NOMO-1 treated with dmso at 0.1 percent for 144 hours (cell line): ENCODE data around the gene NCF2.

Experiments
- DNase-seq: peaks from one replicate; lab custom pipeline; 2025; ENCODE audit not compliant: unreplicated experiment; lab: John Stamatoyannopoulos, UW

NCF2 gene

DNA sequence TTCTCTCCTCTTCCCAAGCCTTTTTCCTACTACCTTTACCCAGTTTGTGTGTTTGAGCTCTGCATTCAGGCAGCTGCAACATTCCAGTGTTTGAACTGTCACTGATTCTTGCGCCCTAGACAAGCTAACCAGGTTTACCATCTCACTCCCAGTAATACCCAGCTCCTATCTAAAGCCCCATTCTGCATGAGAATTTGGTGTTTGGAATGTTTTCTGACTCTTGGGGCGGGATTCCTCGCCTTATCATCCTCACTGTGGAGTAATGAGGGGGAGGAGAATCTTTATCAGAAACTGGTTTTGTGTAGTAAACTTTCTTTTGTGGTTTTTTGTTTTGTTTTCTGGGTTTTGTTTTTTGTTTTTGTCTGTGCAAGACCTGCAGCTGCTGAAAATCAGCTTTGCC is 36.5 kb downstream of the NCF2 start:
- no peak for DNase-seq

DNA sequence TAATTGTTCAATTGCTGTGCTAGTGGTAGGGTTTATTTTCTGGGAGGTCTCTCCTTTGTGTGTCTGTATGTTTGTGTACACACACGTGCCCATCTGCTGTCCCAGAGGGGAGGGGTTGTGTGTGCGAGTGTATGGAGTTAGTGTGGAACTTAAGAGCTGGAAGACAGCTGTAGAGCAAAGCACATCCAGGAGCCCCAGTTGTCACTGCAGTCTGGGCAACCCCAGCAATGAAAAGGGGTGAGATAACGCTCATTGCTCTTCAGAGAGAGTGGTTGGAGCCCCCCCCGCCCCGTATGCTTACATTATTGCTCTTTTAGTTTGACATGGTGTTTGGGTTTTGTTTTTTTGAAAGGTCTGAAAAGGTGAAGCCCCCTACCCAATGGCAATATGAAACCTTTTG is 36.9 kb downstream of the NCF2 start:
- DNase-seq = no peak

DNA sequence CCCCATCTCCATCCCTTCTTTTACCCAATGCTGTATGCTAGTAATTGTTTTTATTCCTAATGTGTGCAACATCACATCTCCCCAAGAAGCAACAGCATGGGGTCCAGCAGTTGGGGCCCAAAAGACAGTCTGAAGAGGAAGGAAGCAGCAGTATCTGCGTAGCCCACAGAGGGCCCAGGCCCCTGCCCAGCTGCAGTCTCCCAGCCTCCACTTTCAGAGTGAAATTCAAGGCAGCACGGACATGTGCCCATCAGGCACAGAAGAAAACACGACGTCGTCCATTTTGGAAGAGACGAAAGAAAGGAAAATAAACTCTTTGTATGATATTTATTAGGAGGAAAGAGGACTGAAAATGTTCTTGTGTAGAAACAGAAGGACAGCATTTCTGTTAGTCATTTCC is 37.4 kb downstream of the NCF2 start:
- no peak for DNase-seq

DNA sequence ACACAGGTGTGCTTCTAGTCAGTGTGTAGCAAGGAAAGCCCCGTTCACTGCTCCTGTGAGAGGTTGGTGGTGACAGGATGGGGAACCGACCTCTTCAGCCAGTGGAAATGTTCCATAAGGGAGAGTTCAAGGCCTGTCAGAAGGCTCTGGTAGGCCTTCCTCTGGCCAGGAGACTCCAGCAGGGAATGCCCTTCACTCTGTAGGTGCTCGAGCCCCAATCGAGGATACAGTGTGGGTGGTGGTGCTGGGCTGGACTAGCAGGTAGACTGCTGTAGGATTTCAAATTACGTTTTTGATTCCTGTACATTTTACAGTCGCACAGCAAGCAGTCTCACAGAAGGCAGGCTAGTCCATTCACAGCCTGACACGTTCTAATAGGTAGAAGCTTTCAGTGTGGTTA is 37.8 kb downstream of the NCF2 start:
- DNase-seq = no peak

DNA sequence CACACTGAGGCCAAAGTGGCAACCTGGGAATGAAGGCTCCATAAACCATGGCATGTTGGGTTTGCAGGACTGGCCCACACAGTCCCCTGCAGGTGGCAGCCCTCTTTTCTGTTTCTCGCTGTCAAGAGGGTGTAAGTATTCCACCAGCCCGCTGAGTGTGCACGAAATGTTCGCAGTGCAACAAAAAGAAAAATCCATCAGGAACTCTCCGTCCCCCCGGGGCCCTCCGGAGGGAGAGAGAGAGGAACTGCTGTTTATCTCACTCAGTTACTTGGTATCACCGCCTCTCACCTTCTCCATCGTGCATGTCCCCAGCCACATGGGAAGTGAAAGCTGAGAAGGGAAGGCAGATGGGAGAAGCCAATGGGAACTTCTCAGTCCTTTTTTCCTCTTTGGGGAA is 38.3 kb downstream of the NCF2 start:
- no peak for DNase-seq

DNA sequence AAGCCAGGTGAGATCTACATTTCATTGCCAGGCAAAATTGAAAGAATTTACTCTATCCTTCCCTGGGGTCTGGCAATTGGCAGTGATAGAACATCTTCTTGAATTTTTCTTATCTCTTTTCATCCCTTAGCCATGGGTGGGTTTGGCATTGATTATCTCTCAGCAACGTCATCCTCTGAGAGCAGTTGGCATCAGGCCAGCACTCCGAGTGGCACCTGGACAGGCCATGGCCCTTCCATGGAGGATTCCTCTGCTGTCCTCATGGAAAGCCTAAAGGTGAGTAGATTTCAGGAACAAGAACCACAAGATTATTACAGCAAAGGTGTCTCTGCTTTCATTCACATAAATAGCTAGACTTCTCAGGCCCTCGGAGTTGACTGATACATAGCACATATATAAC is 39.3 kb downstream of the NCF2 start:
- DNase-seq = no peak

DNA sequence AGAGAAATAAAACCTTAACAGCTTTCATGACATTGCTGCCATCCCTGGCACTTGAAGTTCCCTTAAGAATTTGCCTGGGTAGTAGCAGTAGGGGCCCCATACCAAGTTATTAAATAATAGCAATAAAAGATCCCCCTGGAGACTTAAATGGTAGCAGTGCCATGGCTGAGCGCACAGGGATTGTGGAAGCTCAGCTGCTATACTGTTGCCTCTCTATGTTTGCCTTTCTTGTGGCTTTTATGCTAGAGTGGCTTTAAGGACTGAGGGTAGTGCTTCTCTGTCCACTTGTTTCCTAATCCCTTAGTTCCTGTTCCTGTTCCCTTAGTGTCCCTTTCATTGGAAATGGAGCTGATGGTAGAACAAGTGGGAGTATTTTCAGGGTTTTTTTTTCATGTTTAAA is 42.1 kb downstream of the NCF2 start:
- no peak for DNase-seq

DNA sequence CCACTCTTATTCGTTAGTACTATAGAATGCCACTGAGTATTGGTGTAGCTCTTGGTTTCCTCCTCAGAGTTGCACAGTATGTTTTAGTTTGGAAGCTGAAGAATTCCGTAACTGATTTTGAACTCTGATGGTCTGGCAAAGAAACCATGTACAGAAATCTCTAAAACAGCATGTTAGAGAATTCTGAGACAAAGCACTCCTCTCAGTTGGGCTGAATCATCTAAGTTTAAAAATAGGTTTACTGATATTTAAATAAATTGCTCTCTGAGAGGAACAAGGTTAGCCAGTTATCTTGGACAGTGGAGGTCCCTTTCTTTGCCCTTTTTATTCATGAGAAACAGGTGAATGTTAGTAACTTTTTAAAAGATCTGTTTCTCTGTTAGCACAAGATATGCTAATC is 43.8 kb downstream of the NCF2 start:
- DNase-seq = no peak

DNA sequence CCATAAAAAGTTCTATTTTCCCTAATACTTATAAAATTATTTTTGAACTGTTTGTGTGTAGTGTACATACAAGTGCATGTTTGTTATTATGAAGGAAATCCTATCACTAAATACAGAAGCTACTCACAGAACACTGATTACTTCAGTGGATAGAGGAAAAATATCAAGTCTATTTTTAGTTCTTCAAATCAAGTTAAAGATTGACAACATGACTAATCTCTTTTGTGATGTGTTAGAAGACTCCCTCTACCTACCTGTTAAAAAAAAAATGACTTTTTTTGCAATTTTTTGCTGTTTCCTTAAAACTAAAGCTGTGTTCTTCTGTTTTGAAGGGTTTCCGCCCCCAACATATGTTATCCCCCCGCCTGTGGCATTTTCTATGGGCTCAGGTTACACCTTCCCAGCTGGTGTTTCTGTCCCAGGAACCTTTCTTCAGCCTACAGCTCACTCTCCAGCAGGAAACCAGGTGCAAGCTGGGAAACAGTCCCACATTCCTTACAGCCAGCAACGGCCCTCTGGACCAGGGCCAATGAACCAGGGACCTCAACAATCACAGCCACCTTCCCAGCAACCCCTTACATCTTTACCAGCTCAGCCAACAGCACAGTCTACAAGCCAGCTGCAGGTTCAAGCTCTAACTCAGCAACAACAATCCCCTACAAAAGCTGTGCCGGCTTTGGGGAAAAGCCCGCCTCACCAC is 45.5 kb downstream of the NCF2 start:
- DNase-seq = no peak

DNA sequence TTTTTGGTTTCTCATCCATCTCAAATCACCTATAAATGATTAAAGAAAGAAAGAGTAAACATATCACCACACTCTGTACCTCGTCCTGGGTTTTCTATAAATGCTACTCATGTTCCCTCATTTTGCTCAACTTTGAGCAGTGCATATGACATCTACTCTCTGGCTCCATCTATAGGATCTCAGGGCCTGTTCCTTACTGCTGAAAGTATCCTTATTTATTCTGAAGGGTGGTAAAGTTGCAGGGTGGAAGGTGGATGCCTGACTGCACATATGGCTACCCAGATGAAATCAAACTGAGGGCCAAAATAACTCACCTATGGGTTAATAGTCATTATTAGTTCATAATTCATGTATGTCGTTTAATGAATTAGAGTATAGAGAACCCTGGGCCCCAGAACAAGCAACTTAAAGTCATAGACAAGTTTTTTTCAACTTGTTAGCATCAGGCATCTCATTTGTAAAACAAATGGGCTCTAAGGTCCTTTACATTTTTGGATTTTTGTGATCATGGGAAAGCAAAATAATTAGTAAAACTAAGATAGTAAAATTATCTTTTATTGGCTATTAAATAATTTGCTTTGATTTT is 46.5 kb downstream of the NCF2 start:
- no peak for DNase-seq

DNA sequence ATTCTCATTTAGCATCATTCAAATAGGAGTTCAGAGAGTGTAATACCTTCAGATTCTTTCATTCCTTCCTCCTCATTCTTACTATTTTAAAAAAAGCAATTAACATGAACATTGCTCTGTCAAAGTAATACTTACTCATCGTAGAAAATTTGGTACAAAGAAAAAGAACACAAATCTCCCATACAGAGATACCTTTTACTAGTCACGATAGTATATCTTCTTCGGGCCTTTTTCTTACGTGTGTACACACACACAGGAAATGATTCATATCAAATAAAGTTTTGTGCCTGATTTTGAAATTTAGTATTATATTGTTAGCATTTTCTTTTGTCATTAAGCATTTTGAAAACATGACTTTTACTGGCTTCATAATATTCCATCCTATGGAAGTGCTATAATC is 52.9 kb downstream of the NCF2 start:
- DNase-seq = no peak

DNA sequence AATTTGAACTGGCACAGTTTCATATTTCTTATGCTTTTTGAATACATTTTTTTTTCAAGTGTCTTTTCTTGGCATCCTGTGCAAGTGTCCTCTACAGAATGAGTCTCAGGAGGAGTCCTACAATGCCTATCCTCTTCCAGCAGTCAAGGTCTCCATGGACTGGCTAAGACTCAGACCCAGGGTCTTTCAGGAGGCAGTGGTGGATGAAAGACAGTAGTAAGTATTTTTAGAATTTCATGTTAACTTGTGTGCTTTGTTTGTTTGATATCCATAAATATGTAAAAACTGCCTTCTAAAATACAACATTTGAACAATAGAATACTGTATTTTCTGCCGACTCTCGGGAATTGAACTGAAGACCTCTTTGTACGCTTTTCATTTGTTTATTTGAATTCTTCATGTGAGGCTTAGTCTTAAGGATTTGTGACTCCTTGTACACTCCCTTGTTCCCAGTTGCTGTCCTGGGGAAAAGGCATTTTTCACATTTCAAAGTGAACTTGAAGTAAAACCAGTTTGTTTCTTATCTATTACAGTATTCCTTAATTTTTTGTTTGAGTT is 56.6 kb downstream of the NCF2 start:
- DNase-seq = no peak

DNA sequence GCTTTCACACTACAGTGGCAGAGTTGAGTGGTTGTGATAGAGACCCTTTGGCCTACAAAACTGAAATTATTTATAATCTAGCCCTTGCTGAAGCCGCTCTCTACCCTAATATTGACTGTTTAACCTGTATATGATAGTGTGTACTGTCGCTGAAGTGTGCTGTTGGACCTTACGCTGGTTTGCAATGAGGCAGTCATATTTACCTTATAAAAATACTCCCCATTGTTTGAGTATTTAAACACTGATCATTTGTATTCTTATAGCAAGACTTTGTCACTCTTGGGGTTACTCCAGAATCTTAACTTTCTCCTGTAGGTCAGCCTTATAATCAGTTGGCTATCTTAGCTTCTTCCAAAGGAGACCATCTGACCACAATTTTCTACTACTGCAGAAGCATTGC is 61.7 kb downstream of the NCF2 start:
- DNase-seq = no peak

DNA sequence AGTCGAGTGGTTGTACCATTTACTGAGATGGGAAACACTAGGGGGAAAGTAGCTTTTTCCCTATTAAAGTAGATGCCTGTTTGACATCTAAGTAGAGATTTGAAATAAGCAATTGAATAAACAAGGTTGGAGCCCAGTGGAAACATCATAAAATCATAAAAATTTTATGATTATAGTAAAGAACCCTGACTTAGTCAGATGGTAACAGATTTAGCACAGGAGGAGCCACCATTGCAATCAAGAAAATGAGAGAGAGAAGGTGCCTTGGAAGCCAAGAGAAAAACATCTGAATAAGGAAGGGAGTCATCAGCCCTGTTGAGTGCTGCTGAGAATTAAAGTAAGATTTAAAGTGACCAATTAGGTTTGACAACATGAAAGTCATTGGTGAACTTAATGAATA is 68.2 kb downstream of the NCF2 start:
- DNase-seq = no peak

DNA sequence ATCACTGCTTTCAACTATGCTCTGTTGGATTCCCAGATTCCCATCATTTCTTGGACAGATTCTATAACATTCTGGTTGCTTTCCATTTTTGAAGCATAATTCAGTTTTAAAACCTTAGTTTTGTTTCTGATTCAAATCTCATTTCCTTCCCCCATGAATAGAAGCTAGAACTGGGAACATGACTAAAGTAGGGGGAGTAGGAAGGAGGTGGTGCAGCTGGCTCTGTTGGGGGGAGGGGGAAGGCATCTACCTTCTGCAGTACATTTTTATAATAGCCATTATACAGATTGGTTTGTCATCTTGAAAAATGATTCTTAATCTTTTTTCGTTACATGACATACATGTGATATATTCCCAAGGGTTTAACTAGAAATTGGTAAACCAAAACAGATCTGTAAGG is 69.9 kb downstream of the NCF2 start:
- no peak for DNase-seq

DNA sequence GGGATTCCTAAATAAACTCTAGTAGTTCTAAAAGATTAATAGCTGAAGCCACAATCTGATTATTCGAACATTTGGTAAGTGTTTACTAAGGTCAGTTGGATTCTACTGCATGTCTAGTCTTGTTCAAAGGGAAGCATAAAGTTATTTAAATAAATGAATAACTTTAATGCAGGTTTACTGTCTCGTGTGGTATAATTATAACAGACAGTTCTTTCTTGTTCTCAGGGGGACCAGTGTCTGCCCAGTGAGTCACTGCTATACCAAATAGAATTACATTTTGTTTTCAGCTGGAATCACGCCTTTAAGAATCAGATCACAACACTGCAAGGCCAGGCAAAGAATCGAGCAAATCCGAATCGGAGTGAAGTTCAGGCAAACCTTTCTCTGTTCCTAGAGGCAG is 72.9 kb downstream of the NCF2 start:
- no peak for DNase-seq

DNA sequence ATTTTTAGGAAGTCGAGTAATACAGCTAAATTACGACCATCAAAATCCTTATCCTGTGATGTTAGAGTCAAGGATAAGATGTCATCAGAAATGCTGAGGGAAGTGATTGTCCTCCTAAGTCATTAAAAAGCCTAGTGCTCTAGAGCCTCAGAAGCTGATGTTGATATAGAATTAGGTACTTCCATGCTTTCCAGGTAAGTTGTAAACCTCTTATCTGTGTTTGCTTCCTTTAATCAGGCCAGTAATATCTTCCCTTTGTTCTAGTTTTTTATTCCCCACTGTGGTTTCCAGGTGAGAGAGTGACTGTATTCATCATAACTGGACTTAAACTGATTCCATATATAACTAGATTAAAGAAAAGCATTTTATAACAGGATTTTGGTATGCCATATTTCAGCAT is 73.5 kb downstream of the NCF2 start:
- no peak for DNase-seq

DNA sequence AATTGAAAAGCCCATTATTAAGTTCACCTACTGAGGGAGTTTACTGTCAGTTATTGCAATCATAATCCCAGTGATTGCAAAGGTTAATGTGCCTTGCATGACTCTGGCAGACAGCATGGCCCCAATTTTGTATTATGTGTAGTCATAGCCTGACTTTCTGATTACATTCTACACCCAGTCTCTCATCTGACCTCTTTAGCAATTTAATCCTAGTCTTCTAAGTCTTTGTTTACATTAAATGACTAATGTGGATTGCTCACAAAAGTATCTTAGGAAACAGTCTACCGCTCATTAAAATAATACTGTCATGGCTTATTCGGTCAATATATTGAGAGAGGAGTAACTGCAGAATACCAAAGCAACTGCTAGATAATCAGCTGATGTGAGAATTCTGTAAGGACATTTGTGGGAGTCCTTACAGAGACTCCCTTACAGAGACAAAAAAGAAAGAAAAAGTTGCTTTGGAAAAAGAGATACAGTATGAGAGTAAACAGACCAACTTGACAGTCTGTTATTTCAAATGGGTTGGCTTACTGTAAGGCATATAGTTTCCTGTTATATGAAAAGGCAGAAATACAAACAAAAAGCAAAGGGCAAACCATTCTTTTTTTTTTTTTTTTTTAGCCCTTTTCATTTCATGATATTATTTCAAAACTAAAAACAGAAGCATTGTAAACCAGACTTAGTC is 75.1 kb downstream of the NCF2 start:
- DNase-seq = no peak

DNA sequence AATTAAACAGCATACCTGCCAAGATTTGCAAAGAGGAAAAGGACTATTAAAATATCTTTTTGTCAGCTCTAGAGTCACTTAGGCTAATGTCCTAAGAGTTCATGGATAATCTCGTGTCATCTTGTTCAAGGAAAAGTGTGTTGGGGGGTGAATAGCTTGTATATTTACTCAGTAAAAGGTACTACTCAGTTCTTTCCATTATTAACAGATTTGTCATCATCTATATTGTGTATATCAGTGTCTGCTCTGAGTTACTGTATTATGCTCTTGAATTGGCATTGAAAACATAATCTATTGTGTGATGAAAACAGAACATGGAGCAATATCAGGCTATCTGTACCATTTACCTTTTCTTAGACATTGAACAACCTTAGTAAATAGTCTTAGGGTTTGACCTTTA is 76.0 kb downstream of the NCF2 start:
- no peak for DNase-seq

DNA sequence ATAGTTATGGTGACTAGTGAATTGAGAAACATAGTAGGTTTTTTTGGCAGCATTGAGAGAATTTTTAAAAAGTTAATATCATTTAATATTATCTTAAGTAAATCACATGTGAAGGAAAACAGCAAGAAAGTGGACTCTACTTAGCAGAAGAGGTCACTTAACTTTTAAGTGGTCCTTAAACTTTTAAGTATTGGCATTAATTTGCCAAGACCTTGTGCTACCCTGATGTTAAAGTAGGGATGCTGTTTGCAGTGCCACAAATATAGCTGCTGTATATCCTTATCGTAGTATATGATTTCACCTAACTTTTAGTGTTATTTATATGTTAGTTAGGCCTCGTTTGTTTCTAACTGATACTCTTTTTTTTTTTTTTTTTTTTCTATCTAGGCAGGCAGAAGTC is 77.8 kb downstream of the NCF2 start:
- DNase-seq = no peak

DNA sequence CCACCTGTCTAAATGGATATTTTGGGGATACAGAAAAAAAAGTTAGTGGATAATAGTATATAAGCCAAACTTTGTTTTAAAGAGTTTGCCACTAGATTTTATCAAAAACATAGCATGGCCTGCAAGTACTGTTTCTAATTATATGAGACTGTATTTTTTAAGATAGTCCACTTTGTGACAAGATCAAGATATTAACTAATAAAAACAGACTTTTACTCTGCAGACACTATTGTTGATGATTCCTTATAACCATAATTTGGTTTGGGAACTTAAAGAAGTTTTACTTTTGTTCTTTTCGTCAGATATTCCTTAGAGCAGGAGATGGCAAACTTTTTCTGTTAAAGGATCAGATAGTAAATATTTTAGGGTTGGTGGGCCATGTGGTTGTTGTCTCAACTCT is 81.6 kb downstream of the NCF2 start:
- no peak for DNase-seq

DNA sequence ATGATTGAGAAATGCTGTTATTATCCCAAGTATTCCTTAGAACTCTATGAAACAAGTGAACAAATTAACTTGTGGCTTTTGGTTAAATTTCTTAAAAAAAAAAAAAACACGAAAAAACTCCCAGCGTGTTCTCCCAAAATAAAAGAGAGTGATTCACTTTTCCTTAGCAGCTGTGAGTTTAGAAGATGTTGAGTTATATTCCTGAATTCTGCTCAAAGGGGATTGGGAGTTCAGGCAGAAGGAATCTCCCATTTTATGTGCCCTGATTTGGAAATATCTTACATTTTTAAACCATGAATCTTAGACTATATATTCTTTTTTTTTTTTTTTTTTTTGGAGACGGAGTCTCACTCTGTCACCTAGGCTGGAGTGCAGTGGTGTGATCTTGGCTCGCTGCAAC is 83.7 kb downstream of the NCF2 start:
- DNase-seq = no peak
